Body of pancreas (tissue), 4 donors: ENCODE results near the gene GCSH. TPM values are rescaled to one million over a fixed set of nuclear protein-coding genes. Genes with fewer than 3 reads are reported as not detected.

ENCODE experiments used
- ATAC-seq: fragments of 150-250 bp; one replicate; pipeline ENCODE4 v1.9.1; 2016
- DNase-seq, 4 donors: peaks; one replicate each; pipeline ENCODE4 v3.0.0-alpha.2; 2019
- H3K27ac ChIP-seq, 4 donors: fragments of 200-600 bp; sonication (generic); 1 replicate in 3 of 4; 2 replicates in 1 of 4; pipeline versions ENCODE4 v1.5.1 to v1.6.1; 2016 to 2019; ENCODE audit warnings: mild to moderate bottlenecking in 1 of 4, mixed read lengths in 1 of 4, moderate library complexity in 1 of 4
- H3K27me3 ChIP-seq, 2 donors: fragments of 200-600 bp; sonication (generic); one replicate each; pipeline ENCODE4 v1.6.0; 2016; ENCODE audit warnings: mild to moderate bottlenecking in 1 of 2
- H3K36me3 ChIP-seq, 2 donors: fragments of 200-600 bp; sonication (generic); replicated peaks in 1 of 2; 2 replicates each; pipeline ENCODE4 v1.5.1; 2016; ENCODE audit warnings: low read depth in 2 of 2; ENCODE audit not compliant: insufficient read depth in 1 of 2
- H3K4me1 ChIP-seq: fragments of 200-600 bp; sonication (generic); one replicate; pipeline ENCODE4 v1.6.0; 2016
- H3K4me3 ChIP-seq, 2 donors: fragments of 200-600 bp; sonication (generic); 1 replicate in 1 of 2; 2 replicates in 1 of 2; pipeline ENCODE4 v1.5.1; 2016 to 2019
- H3K9me3 ChIP-seq, 3 donors: fragments of 200-600 bp; sonication (generic); 1 replicate in 2 of 3; 2 replicates in 1 of 3; pipeline ENCODE4 v1.5.1; 2016
- CTCF ChIP-seq, 7 experiments: fragments of 450-650 bp in 4 of 7; fragments of 200-600 bp in 3 of 7; sonication (generic) in 3 of 7; IDR thresholded peaks; one replicate each; pipeline ENCODE4 v1.5.1; 2016 to 2019; ENCODE audit warnings: antibody characterized with exemption in 7 of 7
- POLR2A ChIP-seq, 3 donors: fragments of 450-650 bp; IDR thresholded peaks; one replicate each; pipeline ENCODE4 v1.6.1; 2016; ENCODE audit warnings: antibody characterized with exemption in 3 of 3, mild to moderate bottlenecking in 2 of 3
- WGBS, 2 donors: methylation state at CpG; one replicate each; pipeline ENCODE4 v1.1.5; 2017; 5-methylcytosine and 5-hydroxymethylcytosine counted together
- intact Hi-C: fragments of 100-400 bp; cut with DNase I; formaldehyde crosslinking; loops from one replicate; pipeline ENCODE4 v1.15.1; 2023
- total RNA-seq, 2 donors: library from RNA; depleted of rRNA; stranded (reverse); fragments of >200 nt; gene quantifications; one replicate each; pipeline ENCODE4 v1.1.0, GENCODE V29; 2016

GCSH gene
- total RNA-seq, 2 donors from 2014 or later = 7.3 to 17.8 TPM

GRCh38 chr16:81138831-81139557 lies 42.8 kb upstream of the GCSH start:
- Histone ChIP-seq H3K27ac (no peak overlapping the region), H3K4me3 (no peak overlapping the region), H3K9me3 (no peaks in the 10 kb centered on the region), H3K4me1 (no peaks in the 10 kb centered on the region), H3K36me3 (no peaks in the 10 kb centered on the region), H3K27me3 (no peaks in the 10 kb centered on the region)
- intact Hi-C loops = no loop called here
- TF ChIP-seq CTCF (IDR thresholded peaks at IDR 0.05) (no peak), POLR2A (IDR thresholded peaks at IDR 0.05) (no peak)
- DNase-seq (no peak), ATAC-seq (no peak)
- 78 to 82% methylated on average over 7 to 9 of the region's 9 CpGs for WGBS, 2 donors

GRCh38 chr16:81137754-81138153 lies 41.6 kb upstream of the GCSH start:
- no peaks in the 10 kb centered on the region for H3K4me1 ChIP-seq

GRCh38 chr16:81136390-81137335 lies 40.5 kb upstream of the GCSH start:
- peak in 1 of 4 donors; percentile 3 for DNase-seq
- WGBS, 2 donors = 46 to 62% methylated on average over 12 of the region's 12 CpGs

More at GRCh38 chr16:81137754-81138153, 41.6 kb upstream of the GCSH start:
- TF ChIP-seq POLR2A (IDR thresholded peaks at IDR 0.05) (no peak), CTCF (IDR thresholded peaks at IDR 0.05) (no peak)
- intact Hi-C loops = no loop called here
- no peak overlapping the region for H3K27ac ChIP-seq
- no peaks in the 10 kb centered on the region for H3K9me3 ChIP-seq
- WGBS, 2 donors = 64 to 68% methylated on average over 5 to 9 of the region's 9 CpGs
- H3K4me3 ChIP-seq = no peak overlapping the region
- DNase-seq (no peak), ATAC-seq (no peak)
- H3K36me3 ChIP-seq = no peaks in the 10 kb centered on the region
- H3K27me3 ChIP-seq = no peaks in the 10 kb centered on the region

GRCh38 chr16:81130126-81130525 lies 33.9 kb upstream of the GCSH start:
- 70 to 100% methylated on average over 3 to 6 of the region's 6 CpGs for WGBS, 2 donors
- ATAC-seq (no peak), DNase-seq (no peak)
- TF ChIP-seq CTCF (IDR thresholded peaks at IDR 0.05) (no peak), POLR2A (IDR thresholded peaks at IDR 0.05) (no peak)
- intact Hi-C loops = no loop called here
- no peaks in the 10 kb centered on the region for H3K9me3 ChIP-seq
- no peaks in the 10 kb centered on the region for H3K36me3 ChIP-seq
- no peak overlapping the region for H3K27ac ChIP-seq
- no peaks in the 10 kb centered on the region for H3K27me3 ChIP-seq
- H3K4me1 ChIP-seq = no peaks in the 10 kb centered on the region
- no peak overlapping the region for H3K4me3 ChIP-seq

More at GRCh38 chr16:81136390-81137335, 40.5 kb upstream of the GCSH start:
- Histone ChIP-seq H3K27me3 (no peaks in the 10 kb centered on the region), H3K27ac (no peak overlapping the region), H3K9me3 (no peaks in the 10 kb centered on the region), H3K4me3 (no peak overlapping the region), H3K36me3 (no peaks in the 10 kb centered on the region), H3K4me1 (no peaks in the 10 kb centered on the region)
- no peak for ATAC-seq
- TF ChIP-seq CTCF (IDR thresholded peaks at IDR 0.05) = no peak
- TF ChIP-seq POLR2A (IDR thresholded peaks at IDR 0.05) = no peak
- intact Hi-C loops = no loop called here
